Measurements from ENCODE around the gene CR2. TPM values are rescaled to one million over a fixed set of nuclear protein-coding genes. Genes with fewer than 3 reads are reported as not detected.

The CR2 gene
- not detected for total RNA-seq

DNA sequence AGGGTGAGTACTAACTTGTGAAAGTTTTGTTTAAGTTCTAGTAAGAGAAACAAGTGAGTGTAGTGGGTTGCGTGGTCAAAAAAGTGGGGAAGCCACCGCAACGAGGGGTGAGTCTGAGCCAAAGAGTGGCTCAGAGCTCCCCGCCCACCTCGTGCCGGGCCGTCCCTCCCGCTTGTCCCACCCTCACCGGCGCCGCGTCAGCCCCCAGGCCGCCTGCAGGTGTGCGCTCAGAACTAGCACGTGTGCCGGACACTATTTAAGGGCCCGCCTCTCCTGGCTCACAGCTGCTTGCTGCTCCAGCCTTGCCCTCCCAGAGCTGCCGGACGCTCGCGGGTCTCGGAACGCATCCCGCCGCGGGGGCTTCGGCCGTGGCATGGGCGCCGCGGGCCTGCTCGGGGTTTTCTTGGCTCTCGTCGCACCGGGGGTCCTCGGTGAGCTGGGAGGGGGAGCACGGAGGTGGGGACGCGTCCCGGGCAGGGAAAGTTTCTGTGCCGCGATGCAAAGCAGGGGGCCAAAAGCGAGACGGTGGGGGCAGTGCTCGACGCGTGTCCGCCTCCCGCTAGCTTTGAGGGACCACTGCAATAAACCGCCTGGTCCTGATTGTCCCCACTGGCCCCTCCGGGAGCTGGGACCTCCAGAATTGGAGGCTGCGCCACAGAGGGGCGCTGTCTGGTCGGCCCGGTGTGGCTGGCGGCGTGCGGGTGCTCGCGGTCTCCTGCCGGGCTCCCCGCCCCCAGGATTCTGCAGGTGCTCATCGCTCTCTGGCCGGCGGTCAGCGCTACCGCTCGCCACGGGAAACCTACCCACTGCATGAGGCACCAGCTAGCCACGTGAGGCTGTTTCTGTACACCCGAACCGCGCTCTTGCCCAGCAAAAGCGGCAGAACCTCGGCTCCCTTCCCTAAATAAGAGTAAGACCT lies at the start of gene CR2:
TSS of gene CR2 (plus strand) at position 283 of the 919 bp plus-strand sequence. CDS start at position 374, 91 bp downstream.
- Histone ChIP-seq H3K4me1 (ENCODE audit: control insufficient read depth in 3 of 3, insufficient read depth in 3 of 3, low read length in 3 of 3) (peaks cover 9 to 12% (median 10%) of the 10 kb centered on the region in 3 donors), H3K27me3 (ENCODE audit: control insufficient read depth in 3 of 3, insufficient read depth in 3 of 3, low read length in 3 of 3) (peaks cover 29 to 44% (median 35%) of the 10 kb centered on the region in 3 donors), H3K36me3 (ENCODE audit: control insufficient read depth in 3 of 3, insufficient read depth in 3 of 3, low read length in 3 of 3) (no peaks in the 10 kb centered on the region), H3K9ac (ENCODE audit: low read depth in 1 of 3, low read length in 3 of 3) (peak within 1 kb of the TSS in 1 of 3 donors; percentile 34), H3K27ac (ENCODE audit: low read depth, low read length) (no peak within 1 kb of the TSS), H3K9me3 (ENCODE audit: control insufficient read depth in 3 of 3, low read length in 3 of 3) (no peaks in the 10 kb centered on the region), H3K4me3 (ENCODE audit: low read length in 3 of 3) (peak within 1 kb of the TSS; percentile 58 to 65 (median 59))

DNA sequence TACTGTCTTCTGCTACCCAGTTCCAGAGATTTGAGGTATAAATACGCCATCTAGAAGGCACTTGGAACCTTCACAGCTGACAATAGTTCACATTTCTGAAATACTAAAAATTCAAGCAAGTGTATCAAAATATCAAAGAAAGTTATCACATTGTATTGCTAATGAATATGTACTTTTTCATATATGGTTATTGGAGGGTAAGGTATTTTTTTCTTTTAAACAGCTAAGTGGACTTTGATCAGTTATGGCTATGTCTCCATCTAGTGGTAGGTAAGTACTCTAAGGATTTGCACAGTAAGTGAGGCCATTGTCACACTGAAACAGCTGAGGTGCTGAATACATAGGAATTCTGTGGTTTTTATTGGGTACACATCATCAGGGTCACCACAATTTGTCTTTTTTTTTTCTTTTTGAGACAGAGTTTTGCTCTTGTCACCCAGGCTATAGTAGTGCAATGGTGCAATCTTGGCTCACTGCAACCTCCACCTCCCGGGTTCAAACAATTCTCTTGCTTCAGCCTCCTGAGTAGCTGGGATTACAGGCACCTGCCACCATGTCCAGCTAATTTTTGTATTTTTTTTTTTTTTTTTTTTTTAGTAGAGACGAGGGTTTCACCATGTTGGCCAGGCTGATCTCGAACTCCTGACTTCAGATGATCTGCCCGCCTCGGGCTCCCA lies 49.1 kb upstream of the CR2 start:
- no peak overlapping the region for H3K9ac ChIP-seq (ENCODE audit: low read depth in 1 of 3, low read length in 3 of 3)
- no peaks in the 10 kb centered on the region for H3K9me3 ChIP-seq (ENCODE audit: control insufficient read depth in 3 of 3, low read length in 3 of 3)
- no peaks in the 10 kb centered on the region for H3K4me1 ChIP-seq (ENCODE audit: control insufficient read depth in 3 of 3, insufficient read depth in 3 of 3, low read length in 3 of 3)
- no peak overlapping the region for H3K4me3 ChIP-seq (ENCODE audit: low read length in 3 of 3)
- no peaks in the 10 kb centered on the region for H3K36me3 ChIP-seq (ENCODE audit: control insufficient read depth in 3 of 3, insufficient read depth in 3 of 3, low read length in 3 of 3)
- no peak overlapping the region for H3K27ac ChIP-seq (ENCODE audit: low read depth, low read length)
- no peaks in the 10 kb centered on the region for H3K27me3 ChIP-seq (ENCODE audit: control insufficient read depth in 3 of 3, insufficient read depth in 3 of 3, low read length in 3 of 3)

DNA sequence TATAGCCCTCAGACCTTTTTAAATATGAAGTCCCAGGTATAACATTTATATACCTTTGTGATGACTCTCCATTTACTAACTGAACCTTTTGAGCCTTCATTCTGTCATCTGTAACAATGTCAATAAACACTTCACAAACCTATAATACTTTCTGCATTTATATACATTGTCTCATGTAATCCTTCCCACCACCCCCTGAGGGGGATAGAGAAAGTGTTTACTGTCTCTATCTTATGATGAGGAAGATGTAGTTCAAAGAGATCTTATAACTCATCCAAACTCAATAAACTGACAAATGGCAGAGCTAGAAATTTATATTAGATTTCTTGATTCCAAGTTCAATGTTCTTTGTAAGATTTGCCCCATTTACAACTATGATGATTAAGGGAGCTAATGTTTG lies 48.3 kb upstream of the CR2 start:
- Histone ChIP-seq H3K27me3 (ENCODE audit: control insufficient read depth in 3 of 3, insufficient read depth in 3 of 3, low read length in 3 of 3) (no peaks in the 10 kb centered on the region), H3K9ac (ENCODE audit: low read depth in 1 of 3, low read length in 3 of 3) (no peak overlapping the region), H3K27ac (ENCODE audit: low read depth, low read length) (no peak overlapping the region), H3K4me3 (ENCODE audit: low read length in 3 of 3) (no peak overlapping the region), H3K36me3 (ENCODE audit: control insufficient read depth in 3 of 3, insufficient read depth in 3 of 3, low read length in 3 of 3) (no peaks in the 10 kb centered on the region), H3K9me3 (ENCODE audit: control insufficient read depth in 3 of 3, low read length in 3 of 3) (no peaks in the 10 kb centered on the region), H3K4me1 (ENCODE audit: control insufficient read depth in 3 of 3, insufficient read depth in 3 of 3, low read length in 3 of 3) (no peaks in the 10 kb centered on the region)

DNA sequence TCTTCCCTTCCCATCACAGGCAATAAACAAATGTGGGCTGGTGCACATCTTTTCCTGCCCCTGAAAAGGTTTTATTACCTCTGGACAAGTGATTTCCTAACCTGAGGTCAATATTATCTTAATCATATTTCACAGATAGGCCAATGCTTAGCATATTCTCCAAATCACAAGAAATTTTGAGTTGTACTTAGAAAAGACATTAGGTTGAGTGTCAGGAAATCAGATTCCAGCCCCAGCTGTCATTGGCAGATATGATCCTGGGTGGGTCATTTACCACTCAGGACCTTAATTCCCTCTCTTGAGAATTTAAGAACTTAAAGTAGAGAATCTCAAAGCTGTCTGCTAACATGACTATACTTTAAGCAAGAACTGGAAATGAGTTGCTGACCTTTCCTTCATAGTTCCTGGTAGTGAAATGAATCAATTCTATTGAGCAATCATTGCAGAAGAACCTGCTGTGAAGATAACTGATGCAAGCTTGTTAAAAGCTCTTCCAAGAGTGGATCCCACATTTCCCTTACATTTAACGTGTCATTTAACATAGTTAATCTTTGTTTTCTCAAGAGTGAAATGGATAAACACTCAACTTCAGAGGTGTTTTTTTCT lies 46.4 kb upstream of the CR2 start:
- Histone ChIP-seq H3K9me3 (ENCODE audit: control insufficient read depth in 3 of 3, low read length in 3 of 3) (no peaks in the 10 kb centered on the region), H3K4me3 (ENCODE audit: low read length in 3 of 3) (no peak overlapping the region), H3K36me3 (ENCODE audit: control insufficient read depth in 3 of 3, insufficient read depth in 3 of 3, low read length in 3 of 3) (no peaks in the 10 kb centered on the region), H3K9ac (ENCODE audit: low read depth in 1 of 3, low read length in 3 of 3) (no peak overlapping the region), H3K4me1 (ENCODE audit: control insufficient read depth in 3 of 3, insufficient read depth in 3 of 3, low read length in 3 of 3) (no peaks in the 10 kb centered on the region), H3K27ac (ENCODE audit: low read depth, low read length) (no peak overlapping the region), H3K27me3 (ENCODE audit: control insufficient read depth in 3 of 3, insufficient read depth in 3 of 3, low read length in 3 of 3) (no peaks in the 10 kb centered on the region)

DNA sequence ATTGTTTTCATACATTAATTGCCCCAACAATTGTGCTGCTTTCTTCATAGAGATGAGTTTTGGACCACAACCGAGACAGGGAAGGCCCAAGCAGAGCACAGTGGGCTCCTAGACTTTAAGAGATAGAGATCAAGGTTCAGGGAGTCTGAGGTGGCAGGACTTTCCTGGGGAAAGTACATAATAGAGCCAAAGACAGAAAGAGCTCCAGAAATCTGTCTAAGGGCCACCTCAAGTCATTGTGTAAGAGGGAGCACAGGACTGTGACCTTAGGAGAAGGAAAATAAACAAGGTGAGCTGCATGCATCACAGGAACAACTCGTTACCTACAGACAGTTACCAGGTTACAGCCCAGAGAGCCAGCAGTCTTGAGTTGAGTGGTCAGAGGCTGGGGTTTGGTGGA lies 41.3 kb upstream of the CR2 start:
- H3K27me3 ChIP-seq (ENCODE audit: control insufficient read depth in 3 of 3, insufficient read depth in 3 of 3, low read length in 3 of 3): peaks cover 0 to 3% (median 0%) of the 10 kb centered on the region in 3 donors
- H3K27ac ChIP-seq (ENCODE audit: low read depth, low read length): no peak overlapping the region
- H3K9me3 ChIP-seq (ENCODE audit: control insufficient read depth in 3 of 3, low read length in 3 of 3): no peaks in the 10 kb centered on the region
- no peak overlapping the region for H3K9ac ChIP-seq (ENCODE audit: low read depth in 1 of 3, low read length in 3 of 3)
- H3K36me3 ChIP-seq (ENCODE audit: control insufficient read depth in 3 of 3, insufficient read depth in 3 of 3, low read length in 3 of 3): no peaks in the 10 kb centered on the region
- no peaks in the 10 kb centered on the region for H3K4me1 ChIP-seq (ENCODE audit: control insufficient read depth in 3 of 3, insufficient read depth in 3 of 3, low read length in 3 of 3)
- no peak overlapping the region for H3K4me3 ChIP-seq (ENCODE audit: low read length in 3 of 3)

DNA sequence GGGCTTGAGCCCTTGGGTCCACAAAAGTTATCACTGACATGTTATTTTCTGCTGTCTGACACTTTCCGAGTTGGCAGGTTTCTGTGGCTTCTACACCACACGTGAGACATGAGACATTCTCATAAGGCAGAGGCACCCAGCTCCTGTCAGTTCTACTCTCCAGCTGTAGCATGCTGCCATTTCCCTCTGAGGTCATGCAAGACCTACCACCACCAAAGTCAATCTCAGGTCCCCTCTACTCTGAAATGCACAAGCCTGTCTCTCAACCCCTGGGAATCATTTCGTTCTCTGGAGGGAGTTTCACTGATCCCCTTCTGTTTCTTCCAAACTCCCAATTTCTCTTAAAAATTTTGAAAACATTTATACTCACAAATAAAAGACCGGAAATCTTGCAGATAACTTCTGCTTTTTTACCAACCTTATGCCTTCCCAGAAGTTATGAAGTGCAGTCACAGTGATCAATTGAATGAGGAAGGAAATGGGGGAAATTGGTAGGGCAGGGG lies 39.5 kb upstream of the CR2 start:
- peak overlapping the region; percentile 25 for H3K27ac ChIP-seq (ENCODE audit: low read depth, low read length)
- peaks cover 0 to 3% (median 0%) of the 10 kb centered on the region in 3 donors for H3K27me3 ChIP-seq (ENCODE audit: control insufficient read depth in 3 of 3, insufficient read depth in 3 of 3, low read length in 3 of 3)
- no peaks in the 10 kb centered on the region for H3K4me1 ChIP-seq (ENCODE audit: control insufficient read depth in 3 of 3, insufficient read depth in 3 of 3, low read length in 3 of 3)
- H3K36me3 ChIP-seq (ENCODE audit: control insufficient read depth in 3 of 3, insufficient read depth in 3 of 3, low read length in 3 of 3): no peaks in the 10 kb centered on the region
- H3K4me3 ChIP-seq (ENCODE audit: low read length in 3 of 3): no peak overlapping the region
- H3K9me3 ChIP-seq (ENCODE audit: control insufficient read depth in 3 of 3, low read length in 3 of 3): no peaks in the 10 kb centered on the region
- no peak overlapping the region for H3K9ac ChIP-seq (ENCODE audit: low read depth in 1 of 3, low read length in 3 of 3)

DNA sequence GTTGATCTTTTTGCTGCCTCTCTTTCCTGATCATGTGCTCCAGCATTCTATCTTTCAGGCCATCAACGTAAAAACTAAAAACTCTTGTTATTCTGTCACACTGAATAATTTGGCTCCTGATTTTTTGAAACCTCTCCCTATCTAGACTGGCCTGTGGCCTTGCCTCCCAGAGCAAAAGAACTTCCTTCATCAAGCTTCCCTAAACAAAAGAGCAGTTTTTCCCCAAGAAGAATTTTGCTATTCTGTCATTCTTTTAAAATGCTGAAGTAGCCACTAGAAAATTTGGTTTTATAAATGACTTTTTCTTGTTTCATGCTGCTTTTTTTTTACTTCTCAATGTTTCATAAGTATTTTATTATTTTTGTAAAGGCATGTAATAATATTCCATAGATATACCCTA lies 37.1 kb upstream of the CR2 start:
- Histone ChIP-seq H3K4me3 (ENCODE audit: low read length in 3 of 3) (no peak overlapping the region), H3K36me3 (ENCODE audit: control insufficient read depth in 3 of 3, insufficient read depth in 3 of 3, low read length in 3 of 3) (no peaks in the 10 kb centered on the region), H3K4me1 (ENCODE audit: control insufficient read depth in 3 of 3, insufficient read depth in 3 of 3, low read length in 3 of 3) (no peaks in the 10 kb centered on the region), H3K9me3 (ENCODE audit: control insufficient read depth in 3 of 3, low read length in 3 of 3) (peaks cover 0 to 3% (median 0%) of the 10 kb centered on the region in 3 donors), H3K27me3 (ENCODE audit: control insufficient read depth in 3 of 3, insufficient read depth in 3 of 3, low read length in 3 of 3) (peaks cover under 1 to 6% (median 3%) of the 10 kb centered on the region in 3 donors), H3K9ac (ENCODE audit: low read depth in 1 of 3, low read length in 3 of 3) (no peak overlapping the region), H3K27ac (ENCODE audit: low read depth, low read length) (no peak overlapping the region)

DNA sequence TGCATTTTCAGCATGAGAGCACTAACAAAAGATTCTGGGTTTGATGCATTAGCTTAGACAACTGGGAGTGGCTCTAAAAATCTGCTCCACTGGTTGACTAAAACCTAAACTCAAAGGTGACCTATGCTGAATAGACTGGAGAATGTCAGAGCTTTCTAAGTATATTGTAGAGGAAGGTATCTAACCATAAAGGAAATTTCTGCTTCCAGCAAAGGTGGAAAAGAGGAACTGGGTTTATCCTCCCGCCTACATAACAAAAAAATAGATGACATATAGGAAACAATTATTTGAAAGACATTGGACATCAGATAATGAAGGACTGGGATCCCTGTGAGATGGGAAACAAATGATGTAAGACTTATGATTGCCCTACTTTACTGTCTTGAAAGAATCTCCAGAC lies 35.8 kb upstream of the CR2 start:
- no peaks in the 10 kb centered on the region for H3K36me3 ChIP-seq (ENCODE audit: control insufficient read depth in 3 of 3, insufficient read depth in 3 of 3, low read length in 3 of 3)
- H3K27me3 ChIP-seq (ENCODE audit: control insufficient read depth in 3 of 3, insufficient read depth in 3 of 3, low read length in 3 of 3): peaks cover 3 to 14% (median 14%) of the 10 kb centered on the region in 3 donors
- H3K4me3 ChIP-seq (ENCODE audit: low read length in 3 of 3): no peak overlapping the region
- peaks cover 0 to 3% (median 0%) of the 10 kb centered on the region in 3 donors for H3K9me3 ChIP-seq (ENCODE audit: control insufficient read depth in 3 of 3, low read length in 3 of 3)
- H3K27ac ChIP-seq (ENCODE audit: low read depth, low read length): no peak overlapping the region
- no peak overlapping the region for H3K9ac ChIP-seq (ENCODE audit: low read depth in 1 of 3, low read length in 3 of 3)
- H3K4me1 ChIP-seq (ENCODE audit: control insufficient read depth in 3 of 3, insufficient read depth in 3 of 3, low read length in 3 of 3): no peaks in the 10 kb centered on the region

DNA sequence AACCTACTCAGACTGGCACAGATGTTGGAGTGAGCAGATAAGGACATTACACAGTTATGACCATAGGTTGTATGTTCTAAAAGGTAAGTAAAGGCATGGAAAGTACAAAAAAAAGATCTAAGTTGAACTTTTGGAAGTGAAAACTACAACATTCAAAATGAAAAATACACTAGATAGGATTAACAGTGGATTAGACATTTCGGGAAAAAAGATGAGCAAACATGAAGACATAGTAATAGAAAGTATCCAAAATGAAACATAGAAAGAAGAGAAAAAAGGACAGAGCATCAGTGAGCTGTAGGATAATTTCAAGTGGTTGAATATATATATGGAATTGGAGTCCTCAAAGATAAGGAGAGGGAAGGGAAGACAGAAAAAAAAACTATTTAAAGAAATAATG lies 34.0 kb upstream of the CR2 start:
- Histone ChIP-seq H3K9me3 (ENCODE audit: control insufficient read depth in 3 of 3, low read length in 3 of 3) (peaks cover 0 to 3% (median 0%) of the 10 kb centered on the region in 3 donors), H3K36me3 (ENCODE audit: control insufficient read depth in 3 of 3, insufficient read depth in 3 of 3, low read length in 3 of 3) (no peaks in the 10 kb centered on the region), H3K4me1 (ENCODE audit: control insufficient read depth in 3 of 3, insufficient read depth in 3 of 3, low read length in 3 of 3) (no peaks in the 10 kb centered on the region), H3K27ac (ENCODE audit: low read depth, low read length) (no peak overlapping the region), H3K9ac (ENCODE audit: low read depth in 1 of 3, low read length in 3 of 3) (no peak overlapping the region), H3K4me3 (ENCODE audit: low read length in 3 of 3) (no peak overlapping the region), H3K27me3 (ENCODE audit: control insufficient read depth in 3 of 3, insufficient read depth in 3 of 3, low read length in 3 of 3) (peaks cover 3 to 20% (median 18%) of the 10 kb centered on the region in 3 donors)

Measured in skeletal muscle tissue (tissue), 4 donors.